ENCODE data around the gene TEX48.

The TEX48 gene

GRCh38 chr9:114681594-114682332, at the start of gene TEX48:
TSS of gene TEX48 (minus strand) at chr9:114682192. CDS start at chr9:114671723, 10,469 bp downstream.
- Histone ChIP-seq H3K36me3 (no peaks in the 10 kb centered on the region), H3K4me3 (ENCODE audit: low read depth, low read length) (no peak within 1 kb of the TSS), H3K27me3 (ENCODE audit: insufficient read depth, low read depth, severe bottlenecking) (no peaks in the 10 kb centered on the region), H3K27ac (no peak within 1 kb of the TSS), H3K9me3 (ENCODE audit: severe bottlenecking) (no peaks in the 10 kb centered on the region)
- peak; percentile 86 for DNase-seq
- peak; percentile 93 for TF ChIP-seq CTCF (IDR thresholded peaks at IDR 0.05; ENCODE audit: low read depth, low read length)

- no peaks in the 10 kb centered on the region for H3K9me3 ChIP-seq (ENCODE audit: severe bottlenecking)
Observed at GRCh38 chr9:114731701-114732100, 49.7 kb upstream of the TEX48 start.

GRCh38 chr9:114729706-114730105, 47.7 kb upstream of the TEX48 start:
- H3K4me3 ChIP-seq (ENCODE audit: low read depth, low read length): no peak overlapping the region
- TF ChIP-seq CTCF (IDR thresholded peaks at IDR 0.05; ENCODE audit: low read depth, low read length): no peak
- H3K27me3 ChIP-seq (ENCODE audit: insufficient read depth, low read depth, severe bottlenecking): no peaks in the 10 kb centered on the region
- H3K27ac ChIP-seq: no peak overlapping the region
- H3K9me3 ChIP-seq (ENCODE audit: severe bottlenecking): no peaks in the 10 kb centered on the region
- DNase-seq: no peak
- H3K36me3 ChIP-seq: no peaks in the 10 kb centered on the region

More at GRCh38 chr9:114731701-114732100, 49.7 kb upstream of the TEX48 start:
- no peaks in the 10 kb centered on the region for H3K36me3 ChIP-seq
- H3K27me3 ChIP-seq (ENCODE audit: insufficient read depth, low read depth, severe bottlenecking): no peaks in the 10 kb centered on the region
- DNase-seq: no peak
- TF ChIP-seq CTCF (IDR thresholded peaks at IDR 0.05; ENCODE audit: low read depth, low read length): no peak
- no peak overlapping the region for H3K4me3 ChIP-seq (ENCODE audit: low read depth, low read length)
- no peak overlapping the region for H3K27ac ChIP-seq

- Histone ChIP-seq H3K27me3 (ENCODE audit: insufficient read depth, low read depth, severe bottlenecking) (no peaks in the 10 kb centered on the region), H3K9me3 (ENCODE audit: severe bottlenecking) (no peaks in the 10 kb centered on the region), H3K36me3 (no peaks in the 10 kb centered on the region), H3K27ac (no peak overlapping the region), H3K4me3 (ENCODE audit: low read depth, low read length) (no peak overlapping the region)
- no peak for TF ChIP-seq CTCF (IDR thresholded peaks at IDR 0.05; ENCODE audit: low read depth, low read length)
- no peak for DNase-seq
Observed at GRCh38 chr9:114725930-114726329, 43.9 kb upstream of the TEX48 start.

GRCh38 chr9:114724744-114725143, 42.8 kb upstream of the TEX48 start:
- H3K27ac ChIP-seq: no peak overlapping the region
- no peaks in the 10 kb centered on the region for H3K27me3 ChIP-seq (ENCODE audit: insufficient read depth, low read depth, severe bottlenecking)
- no peak for DNase-seq
- no peak overlapping the region for H3K4me3 ChIP-seq (ENCODE audit: low read depth, low read length)
- no peak for TF ChIP-seq CTCF (IDR thresholded peaks at IDR 0.05; ENCODE audit: low read depth, low read length)
- no peaks in the 10 kb centered on the region for H3K9me3 ChIP-seq (ENCODE audit: severe bottlenecking)
- no peaks in the 10 kb centered on the region for H3K36me3 ChIP-seq

- no peaks in the 10 kb centered on the region for H3K9me3 ChIP-seq (ENCODE audit: severe bottlenecking)
- H3K27ac ChIP-seq: no peak overlapping the region
- no peaks in the 10 kb centered on the region for H3K27me3 ChIP-seq (ENCODE audit: insufficient read depth, low read depth, severe bottlenecking)
- TF ChIP-seq CTCF (IDR thresholded peaks at IDR 0.05; ENCODE audit: low read depth, low read length): no peak
- H3K4me3 ChIP-seq (ENCODE audit: low read depth, low read length): no peak overlapping the region
- no peaks in the 10 kb centered on the region for H3K36me3 ChIP-seq
- no peak for DNase-seq
Observed at GRCh38 chr9:114723931-114724330, 41.9 kb upstream of the TEX48 start.

All from WERI-Rb-1 (cell line).